ENCODE results near the gene CLTB. TPM values are rescaled to one million over a fixed set of nuclear protein-coding genes. Genes with fewer than 3 reads are reported as not detected.

Gene CLTB
- polyA plus RNA-seq, 1 donor = 52.0 TPM

DNA sequence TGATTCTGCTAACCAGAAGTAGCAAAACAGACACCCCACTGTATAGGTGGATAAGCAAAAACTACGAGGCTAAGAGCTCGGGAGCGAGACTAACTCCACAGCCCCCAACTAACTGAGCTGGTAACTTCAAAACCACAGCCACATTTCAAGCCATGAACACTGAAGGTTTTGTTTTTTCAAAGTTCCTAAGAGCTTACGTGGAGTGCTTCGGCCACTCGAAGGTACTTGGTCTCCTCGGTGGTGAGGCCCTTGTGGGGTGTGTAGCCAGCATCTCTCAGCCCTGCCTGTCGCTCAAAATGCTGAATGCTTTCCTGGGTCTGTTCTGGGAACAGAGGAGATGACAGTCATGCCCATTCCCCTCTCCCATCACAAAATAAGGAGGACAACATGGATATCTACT, 65.9 kb downstream of the CLTB start:
- DNase-seq = no peak

DNA sequence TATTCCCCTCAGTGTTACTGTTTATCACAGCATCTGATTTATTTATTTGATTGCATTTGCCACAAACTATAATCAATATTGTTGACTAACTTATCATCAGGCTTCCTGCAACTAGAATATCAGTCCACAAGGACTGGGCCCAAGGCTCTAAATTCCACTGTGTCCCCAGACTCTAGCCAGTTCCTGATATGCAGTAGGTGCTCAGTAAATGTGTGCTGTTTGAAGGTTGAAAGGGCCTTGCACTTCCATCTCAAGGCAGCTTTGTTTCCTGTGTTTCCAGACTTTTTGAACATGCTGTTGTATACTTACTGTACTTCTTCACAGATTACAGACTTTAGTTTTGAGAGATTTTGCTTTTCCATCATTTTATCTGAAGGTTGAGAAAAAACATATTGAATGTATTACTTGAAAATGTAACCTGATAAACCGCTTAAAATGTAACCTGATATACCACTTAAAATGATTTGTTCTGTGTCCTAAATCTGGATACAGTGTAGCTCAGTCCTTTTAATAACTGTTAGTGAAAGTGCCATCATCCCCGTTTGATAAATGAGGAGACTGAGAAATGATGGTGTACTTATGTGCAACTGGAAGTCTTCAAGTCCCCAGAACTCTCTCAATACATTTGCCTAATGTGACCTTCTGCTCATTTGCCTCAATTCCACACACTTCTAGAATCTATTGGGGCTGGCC, 73.4 kb downstream of the CLTB start:
- no peak for DNase-seq

Other genes with a start within 250 kb of the CLTB start
- gene SIMC1, start 178.1 kb downstream of the CLTB start, polyA plus RNA-seq (ENCODE audit: insufficient read length) = 14.9 TPM
- 60.5 TPM for gene KIAA1191, start 54.8 kb downstream of the CLTB start, polyA plus RNA-seq (ENCODE audit: insufficient read length)
- gene ARL10, start 51.1 kb downstream of the CLTB start, polyA plus RNA-seq (ENCODE audit: insufficient read length) = 12.1 TPM
- 30.3 TPM for gene NOP16, start 27.9 kb downstream of the CLTB start, polyA plus RNA-seq (ENCODE audit: insufficient read length)
- gene HIGD2A, start 27.8 kb downstream of the CLTB start, polyA plus RNA-seq (ENCODE audit: insufficient read length) = 203 TPM
- gene FAF2, start 31.8 kb upstream of the CLTB start, polyA plus RNA-seq (ENCODE audit: insufficient read length) = 26.0 TPM
- 35.5 TPM for gene RNF44, start 120.9 kb upstream of the CLTB start, polyA plus RNA-seq (ENCODE audit: insufficient read length)
- gene CDHR2, start 132.8 kb upstream of the CLTB start, polyA plus RNA-seq (ENCODE audit: insufficient read length) = 0.17 TPM
- 0.75 TPM for gene GPRIN1, start 193.6 kb upstream of the CLTB start, polyA plus RNA-seq (ENCODE audit: insufficient read length)
- not detected for gene SNCB, start 214.0 kb upstream of the CLTB start, polyA plus RNA-seq (ENCODE audit: insufficient read length)
- 0.12 TPM for gene EIF4E1B, start 214.1 kb upstream of the CLTB start, polyA plus RNA-seq (ENCODE audit: insufficient read length)
- gene TSPAN17, start 230.9 kb upstream of the CLTB start, polyA plus RNA-seq (ENCODE audit: insufficient read length) = 26.6 TPM